Dermis blood vessel endothelial cell (primary cell): ENCODE data around the gene CDH13. TPM values are rescaled to one million over a fixed set of nuclear protein-coding genes. Genes with fewer than 3 reads are reported as not detected.

Experiments used
- DNase-seq: peaks from one replicate; pipeline ENCODE4 v3.0.0; 2010
- total RNA-seq: library from RNA; depleted of rRNA; stranded (reverse); fragments of >200 nt; gene quantifications from 2 replicates; pipeline ENCODE4 v1.2.3, GENCODE V29; 2014

CDH13 gene
- total RNA-seq, 1 donor from 2014 or later = 135 TPM

DNA sequence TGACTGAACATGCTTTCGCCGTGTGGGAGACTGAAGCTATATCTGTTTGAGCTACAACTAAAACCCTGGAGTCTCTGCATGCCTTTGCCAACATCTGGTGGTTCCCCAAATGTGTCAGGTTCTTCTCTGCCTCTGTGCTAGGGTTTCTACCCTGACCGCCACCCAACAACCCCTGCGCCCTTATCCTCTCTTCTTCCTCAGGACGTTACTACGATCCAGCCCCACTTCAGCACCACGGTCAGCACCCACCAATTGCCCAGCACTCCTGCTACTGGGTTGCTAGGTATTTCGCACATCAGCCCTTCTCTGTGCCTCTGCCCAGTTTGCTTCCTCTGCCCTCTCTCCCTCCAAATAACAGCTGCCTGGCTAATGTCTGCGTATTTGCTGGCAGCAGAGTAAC is 1074.7 kb downstream of the CDH13 start:
- DNase-seq = peak; percentile 60

DNA sequence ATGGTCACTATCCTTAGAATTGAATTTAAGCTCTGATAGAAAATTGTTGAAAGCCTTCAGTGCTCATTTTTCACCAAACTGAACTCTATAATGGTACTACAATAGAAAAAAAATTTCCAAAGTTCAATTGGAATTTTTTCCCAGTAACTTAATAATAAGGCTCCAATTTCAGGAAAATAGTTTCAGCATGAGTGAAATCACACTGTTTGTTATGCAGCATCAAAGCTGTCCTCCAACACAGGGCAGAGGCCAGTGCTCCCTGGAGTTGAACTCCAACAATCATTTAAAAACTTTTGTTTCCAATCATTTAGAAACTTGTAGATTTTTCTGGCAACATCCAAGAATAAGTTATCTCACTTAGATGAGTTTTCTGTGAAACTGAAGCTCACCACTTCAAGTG is 1077.9 kb downstream of the CDH13 start:
- DNase-seq = no peak

DNA sequence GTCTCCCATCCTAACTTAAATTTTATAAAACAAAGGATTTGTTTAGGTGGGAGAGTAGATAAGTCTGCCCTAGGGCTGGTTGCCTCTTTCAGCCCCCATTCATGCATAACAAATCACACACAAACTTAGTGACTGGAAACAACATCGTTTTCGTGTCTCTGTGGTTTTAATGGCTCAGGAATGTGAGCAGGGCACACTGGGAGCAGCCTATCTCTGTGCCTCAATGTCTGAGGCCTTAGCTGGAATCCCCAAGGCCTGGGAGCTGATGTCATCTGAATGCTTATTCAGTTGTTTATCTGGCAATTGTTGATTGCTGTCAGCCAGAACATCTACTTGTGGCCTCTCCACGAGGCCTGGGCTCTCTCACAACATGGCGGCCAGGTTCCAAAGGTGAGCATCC is 1079.1 kb downstream of the CDH13 start:
- DNase-seq = no peak

DNA sequence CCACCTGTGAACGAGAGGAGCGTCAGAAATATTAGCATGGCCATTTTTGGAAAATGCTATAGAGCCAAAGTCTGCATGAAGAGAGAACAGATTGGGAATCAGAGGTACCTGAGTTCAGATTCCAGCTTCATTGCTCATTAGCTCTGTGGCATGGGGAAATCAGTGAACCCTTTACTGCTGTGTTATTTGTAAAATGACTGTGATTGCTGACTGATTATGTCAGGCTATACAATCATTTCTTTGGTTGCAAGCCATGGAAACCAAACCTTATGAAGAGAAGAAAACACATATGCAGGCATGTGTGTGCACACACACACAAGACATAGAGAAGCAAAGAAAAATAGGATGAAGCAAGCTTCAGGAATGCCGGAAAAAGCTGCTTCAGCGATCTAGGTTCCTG is 1079.6 kb downstream of the CDH13 start:
- no peak for DNase-seq

DNA sequence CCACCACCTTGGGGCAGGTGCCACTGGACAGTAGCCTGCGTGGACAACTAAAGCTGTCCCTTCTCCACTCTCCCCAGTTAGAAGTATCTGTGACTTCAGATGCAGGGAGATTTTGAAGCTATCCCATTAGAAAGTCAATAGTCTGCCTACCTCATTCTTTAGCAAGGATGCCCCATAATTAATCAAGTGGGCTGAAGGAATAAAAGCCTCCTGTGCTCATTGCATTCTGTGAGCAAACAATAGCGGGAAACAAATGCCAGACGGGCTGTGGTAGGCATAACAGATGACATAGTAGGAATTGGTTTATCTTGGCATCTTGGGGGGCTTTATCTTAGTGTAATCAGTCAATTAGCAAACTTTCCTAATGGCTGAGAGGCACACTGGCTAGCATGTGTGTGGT is 1084.3 kb downstream of the CDH13 start:
- DNase-seq = no peak

DNA sequence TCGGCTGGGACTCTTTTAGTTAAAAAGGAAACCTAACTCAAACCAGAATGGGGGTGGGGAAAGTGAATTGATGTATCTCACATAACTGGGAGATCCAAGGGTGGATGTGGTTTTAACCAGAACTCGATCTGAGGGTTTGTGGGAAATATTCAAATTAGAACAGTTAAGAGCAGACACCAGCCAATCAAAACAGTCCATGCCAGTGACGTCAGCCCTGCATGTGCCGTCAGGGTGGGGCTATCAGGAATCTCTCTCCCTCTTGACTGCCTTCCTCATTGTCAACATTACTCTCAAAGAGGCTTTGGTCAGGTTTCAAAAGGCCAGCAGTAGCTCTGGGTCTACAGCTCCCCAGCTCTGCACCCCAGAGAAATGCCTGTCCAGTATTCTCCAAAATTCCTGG is 1086.8 kb downstream of the CDH13 start:
- no peak for DNase-seq

DNA sequence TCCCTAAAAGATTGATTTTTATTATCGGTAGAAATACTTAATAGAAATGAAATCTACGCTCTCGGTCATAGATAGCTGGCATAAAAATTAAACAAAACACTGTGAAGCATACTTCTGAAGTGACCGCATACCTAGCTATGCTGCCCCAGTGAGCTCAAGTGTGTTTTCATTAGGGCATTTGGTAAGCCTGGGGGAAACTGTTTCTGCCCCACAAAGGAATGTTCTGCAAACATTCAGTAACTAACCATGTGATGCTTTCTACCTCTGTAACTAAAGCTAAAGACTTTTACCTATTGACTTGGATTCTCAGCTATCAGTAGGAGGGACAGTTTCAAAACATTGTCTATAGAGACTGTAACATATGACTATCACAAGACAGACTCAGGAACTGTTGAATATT is 1087.5 kb downstream of the CDH13 start:
- DNase-seq = no peak

DNA sequence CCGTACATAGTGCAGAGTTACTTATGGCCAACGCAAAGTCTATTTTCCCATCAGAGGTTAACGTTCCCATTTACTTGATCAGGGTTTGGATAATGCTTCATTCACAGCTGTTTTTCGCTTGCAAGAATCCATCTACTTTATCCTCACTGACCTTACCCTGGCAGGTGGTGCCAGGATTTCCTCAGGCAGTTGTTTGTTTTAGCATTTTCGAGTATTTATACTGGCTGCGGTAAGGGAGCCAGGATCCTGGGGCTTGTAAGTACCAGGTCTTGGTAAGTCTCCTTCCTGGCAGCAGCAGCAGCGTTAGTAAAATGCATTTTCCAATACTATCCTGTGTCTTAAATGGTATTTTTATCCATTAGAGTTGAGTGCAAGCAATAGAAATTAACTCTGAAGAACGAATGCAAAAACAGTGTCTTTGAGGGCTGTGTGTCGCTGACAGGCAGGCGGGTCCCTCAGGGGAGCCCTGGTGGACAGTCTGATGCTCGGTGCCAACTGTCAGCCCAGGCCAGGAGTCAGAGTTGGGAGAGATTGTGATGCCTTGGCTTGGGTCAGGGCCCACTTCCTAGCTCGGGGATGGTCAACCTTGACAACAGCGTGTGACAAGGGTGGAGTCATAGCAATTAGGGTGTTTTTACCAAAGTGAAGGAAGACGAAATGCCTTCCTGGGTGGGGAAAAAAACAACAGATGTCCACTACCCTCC is 1088.6 kb downstream of the CDH13 start:
- DNase-seq = peak; percentile 37

DNA sequence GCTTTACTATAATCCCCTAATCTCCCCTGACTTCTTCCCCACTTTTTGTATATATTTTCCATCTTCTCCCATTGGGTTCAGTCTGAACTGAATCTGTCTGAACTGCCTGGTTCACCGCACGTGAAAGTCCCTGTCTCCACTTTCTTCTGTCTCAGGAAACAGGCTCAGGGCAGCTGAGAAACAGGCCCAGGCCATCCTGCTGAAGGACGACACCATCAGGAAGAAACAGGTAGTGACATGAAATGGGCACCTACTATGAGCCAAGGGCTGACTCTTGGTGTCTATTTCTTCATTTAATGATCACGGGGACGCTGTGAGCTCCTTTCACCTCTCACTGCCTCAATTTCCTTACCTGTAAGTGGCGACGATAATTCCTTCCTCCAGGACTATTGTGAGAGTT is 1090.5 kb downstream of the CDH13 start:
- DNase-seq = peak; percentile 26

DNA sequence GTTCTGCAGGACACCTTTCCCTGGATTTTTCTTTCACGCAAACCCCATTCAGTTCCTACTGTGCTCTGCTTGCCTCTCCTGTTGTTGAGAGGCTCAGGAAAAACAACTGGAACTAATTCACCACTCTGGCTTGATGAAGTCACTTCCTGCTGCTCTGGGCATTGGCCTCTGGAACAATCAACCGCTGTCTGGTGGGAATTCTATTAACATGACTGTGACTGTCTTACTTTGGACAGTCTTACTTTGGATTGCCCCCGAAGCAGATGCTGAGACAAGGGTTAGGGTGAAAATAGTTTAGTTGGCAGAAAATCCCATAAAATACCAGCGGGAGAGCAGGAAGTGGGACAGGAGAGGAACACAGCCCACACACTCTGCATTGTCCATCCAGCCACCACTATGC is 1091.0 kb downstream of the CDH13 start:
- DNase-seq = peak; percentile 81

DNA sequence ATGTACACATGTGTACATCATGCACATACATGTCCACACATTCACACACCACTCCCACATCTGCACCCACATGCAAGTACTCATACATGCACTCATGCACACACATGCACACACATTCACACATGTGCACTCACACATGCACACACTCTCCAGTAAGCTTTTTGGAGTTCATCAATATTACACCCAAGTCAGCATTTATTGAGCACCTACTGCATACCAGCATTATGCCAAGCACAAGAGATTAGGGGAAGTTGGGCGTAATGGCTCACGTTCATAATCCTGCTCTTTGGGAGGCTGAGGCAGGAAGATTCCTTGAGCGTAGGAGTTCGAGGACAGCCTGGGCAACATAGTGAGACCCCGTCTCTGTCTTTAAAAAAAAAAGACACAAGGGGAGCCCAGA is 1093.4 kb downstream of the CDH13 start:
- no peak for DNase-seq

DNA sequence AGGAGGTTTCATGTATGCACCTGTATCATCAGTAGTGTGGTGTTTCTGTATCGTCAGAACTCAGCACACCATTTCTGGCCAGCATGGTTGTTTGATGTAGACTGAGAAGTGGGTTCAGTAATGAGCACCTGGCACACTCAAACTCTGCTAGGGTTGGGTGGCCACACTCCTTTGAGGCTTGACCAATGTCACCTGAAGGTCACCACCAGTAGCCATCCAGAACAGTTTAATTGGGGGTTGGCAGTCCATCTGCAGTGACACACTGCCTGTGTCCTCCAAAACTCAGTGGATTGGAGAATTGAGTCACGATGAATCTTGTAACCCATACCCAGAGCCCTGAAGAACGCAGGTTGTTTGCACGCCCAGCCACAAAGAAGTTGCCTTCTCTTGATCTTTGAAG is 1094.2 kb downstream of the CDH13 start:
- DNase-seq = no peak

DNA sequence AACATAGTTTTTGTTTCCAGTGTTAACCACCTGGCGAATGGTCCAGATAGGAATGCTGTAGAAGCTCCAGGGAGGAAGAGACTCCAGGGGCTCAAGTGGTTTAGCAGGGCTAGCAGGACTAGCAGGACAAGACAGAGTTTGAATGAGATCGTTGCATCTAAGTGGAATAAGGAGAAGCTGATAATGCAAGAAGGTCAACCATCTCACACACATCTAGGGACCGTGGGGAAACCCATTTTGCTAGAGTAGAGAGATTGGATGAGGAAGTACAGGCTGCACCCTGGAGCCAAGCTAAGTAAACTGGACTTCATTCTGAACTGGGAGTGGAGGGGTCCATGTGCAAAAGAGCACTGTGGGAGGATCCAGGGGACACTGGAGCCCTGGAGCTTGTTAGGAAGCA is 1094.9 kb downstream of the CDH13 start:
- DNase-seq = no peak

DNA sequence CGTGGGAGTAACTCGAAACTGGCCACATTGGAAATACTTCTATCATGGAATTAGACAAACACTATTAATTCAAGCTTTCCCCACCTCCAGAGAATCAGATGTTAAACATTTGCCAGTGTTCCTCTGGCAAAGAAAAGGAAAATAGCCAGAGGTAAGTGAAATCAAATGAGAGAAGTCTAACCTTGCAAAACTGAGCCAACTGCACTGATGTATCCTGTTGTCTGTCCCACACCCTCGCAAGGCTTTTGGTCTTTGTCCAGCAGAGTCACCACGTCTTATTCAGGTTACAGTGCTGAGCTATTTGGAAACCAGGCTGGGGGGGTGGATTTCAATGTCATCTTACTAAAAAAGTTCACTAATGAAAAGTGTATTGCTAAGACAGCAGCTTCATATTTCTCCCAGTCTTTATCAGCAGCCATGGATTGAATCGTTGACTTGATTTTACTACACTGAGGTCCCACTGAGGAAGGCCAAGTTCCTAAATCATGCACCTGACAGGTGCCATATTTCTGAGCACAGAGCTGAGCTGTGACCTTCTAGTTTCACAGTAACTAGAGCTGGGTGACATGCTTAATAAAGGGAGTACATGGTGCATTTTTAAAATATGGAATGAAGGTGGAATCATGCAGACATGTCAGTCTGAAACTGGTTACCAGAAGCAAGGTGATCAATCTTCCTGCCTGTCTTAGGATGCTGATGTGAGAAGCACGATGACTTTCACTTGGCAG is 1095.9 kb downstream of the CDH13 start:
- DNase-seq = no peak

DNA sequence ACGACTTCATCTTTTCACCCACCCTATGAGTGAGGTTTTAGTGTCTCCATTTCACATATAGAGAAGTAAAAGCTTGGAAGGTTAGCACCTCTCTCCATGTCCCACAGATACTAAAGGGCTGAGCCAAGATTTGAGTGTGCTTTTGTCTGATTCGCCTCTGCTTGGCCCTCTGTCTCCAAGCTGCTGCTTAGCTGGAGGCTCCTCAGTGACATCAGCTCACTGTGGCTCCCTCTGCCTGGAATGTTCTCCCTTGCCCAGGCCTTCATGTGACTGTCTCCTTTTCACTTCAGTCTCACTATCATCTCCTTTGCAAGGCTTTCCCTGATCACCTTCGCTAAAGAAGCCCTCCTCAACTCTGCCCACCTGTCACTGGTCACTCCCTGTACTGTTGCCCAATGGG is 1096.5 kb downstream of the CDH13 start:
- DNase-seq = no peak

DNA sequence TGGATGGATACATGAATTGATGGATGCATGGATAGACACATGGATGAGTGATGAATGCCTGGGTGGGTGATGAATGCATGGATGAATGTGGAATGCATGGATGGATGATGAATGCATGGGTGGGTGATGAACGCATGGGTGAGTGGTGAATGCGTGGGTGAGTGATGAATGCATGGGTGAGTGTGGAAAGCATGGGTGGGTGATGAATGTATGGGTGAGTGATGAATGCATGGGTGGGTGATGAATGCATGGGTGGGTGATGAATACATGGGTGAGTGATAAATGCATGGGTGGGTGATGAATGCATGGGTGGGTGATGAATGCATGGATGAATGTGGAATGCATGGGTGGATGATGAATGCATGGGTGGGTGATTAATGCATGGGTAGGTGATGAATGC is 1097.1 kb downstream of the CDH13 start:
- DNase-seq = no peak

DNA sequence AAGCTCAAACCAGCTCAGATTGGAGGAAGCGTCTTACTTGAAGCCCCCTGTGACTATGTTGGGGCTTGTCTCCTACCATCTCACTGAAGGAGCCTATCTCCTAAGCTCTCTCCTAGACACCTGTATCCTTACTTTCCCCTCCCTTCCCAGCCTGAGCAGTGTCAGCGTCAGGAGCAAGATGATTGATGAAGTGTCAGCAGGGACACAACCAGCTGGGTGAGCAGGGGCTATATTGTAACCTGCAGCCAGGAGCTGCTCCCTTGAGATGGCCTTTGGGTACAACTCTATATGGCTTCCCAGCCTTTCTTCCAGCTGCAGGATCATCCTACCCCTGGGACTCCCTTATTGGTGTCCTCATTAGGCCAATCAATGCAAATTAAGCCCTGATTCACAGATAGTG is 1097.8 kb downstream of the CDH13 start:
- no peak for DNase-seq

DNA sequence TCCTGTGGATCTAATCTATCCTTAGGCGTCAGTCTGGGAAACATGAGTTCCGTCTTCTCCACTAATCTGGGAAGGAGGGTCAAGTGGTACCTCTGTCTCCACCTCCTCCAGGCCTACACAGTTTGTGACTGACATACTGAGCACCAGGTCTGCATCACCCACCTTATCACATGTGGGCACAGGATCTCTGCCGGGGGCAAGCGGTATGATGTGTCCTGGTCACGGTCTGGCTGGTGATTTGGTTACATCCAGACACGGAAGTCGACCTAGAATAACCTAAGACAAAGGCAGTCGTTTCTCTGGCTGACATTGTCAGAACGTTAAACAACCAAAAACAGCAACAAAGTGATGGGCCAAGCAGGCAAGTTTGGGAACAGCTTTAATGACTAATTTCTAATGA is 1098.5 kb downstream of the CDH13 start:
- DNase-seq = no peak

DNA sequence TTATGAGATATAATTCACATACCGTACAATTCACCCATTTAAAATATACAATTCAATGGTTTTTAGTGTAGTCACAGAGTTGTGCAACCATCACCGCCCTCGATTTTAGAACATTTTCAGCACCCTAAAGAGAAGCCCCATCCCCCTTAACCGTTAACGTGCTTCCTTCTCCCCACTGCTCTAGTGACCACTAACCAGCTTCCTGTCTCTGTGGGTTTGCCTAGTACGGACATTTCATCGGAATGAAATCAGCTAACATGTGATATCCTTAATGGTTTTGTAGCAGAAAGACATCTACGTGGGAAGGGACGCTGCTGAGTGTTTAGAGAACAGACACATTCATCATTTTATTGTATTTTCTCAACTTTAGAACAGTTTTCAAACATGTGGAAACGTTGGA is 1100.2 kb downstream of the CDH13 start:
- peak; percentile 45 for DNase-seq

DNA sequence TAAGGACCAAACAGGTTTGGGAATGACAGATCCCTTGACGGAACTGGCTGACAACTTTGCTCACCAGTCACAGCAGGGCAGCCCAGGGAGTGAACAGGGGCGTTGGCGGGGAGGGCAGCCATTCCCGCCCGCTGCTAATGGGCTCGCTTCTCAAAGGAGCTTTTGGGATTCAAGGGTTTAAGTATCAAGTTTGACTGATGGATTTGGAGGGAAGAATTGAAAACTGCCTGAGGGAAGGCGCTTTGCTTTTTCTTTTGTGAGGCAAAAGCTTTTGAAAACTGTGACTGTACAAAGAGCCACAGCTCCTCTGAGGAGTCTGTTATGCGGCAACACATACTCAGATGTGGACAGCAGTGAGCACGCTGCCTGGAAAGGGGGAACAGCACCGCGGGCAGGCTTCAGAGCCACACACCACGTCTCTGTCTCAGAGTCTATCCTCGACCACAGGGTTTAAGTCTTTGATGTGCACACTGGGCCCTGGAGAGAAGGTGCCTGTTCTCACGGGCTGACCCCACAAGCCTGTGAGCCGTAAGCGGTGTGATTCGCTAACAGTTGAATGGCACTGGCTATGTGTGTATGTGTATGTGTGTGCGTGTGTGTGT is 1101.1 kb downstream of the CDH13 start:
- no peak for DNase-seq

DNA sequence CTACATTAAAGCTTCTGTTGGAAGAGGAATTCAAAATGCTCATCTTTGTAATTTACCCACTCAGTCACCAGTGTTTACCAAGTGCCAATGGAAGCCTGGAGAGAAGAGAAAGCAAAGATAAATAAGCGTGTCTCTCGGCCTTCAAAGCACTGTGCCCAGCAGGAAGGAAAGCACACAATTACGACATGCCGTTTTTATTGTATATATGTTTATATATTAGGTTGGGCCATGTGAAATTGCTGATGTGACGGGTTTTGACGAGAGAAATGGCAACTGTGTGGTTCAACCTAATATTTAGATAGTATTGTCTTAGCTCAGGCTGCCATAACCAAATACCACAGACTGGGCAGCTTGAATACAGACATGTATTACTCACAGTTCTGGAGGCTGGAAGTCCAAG is 1101.7 kb downstream of the CDH13 start:
- DNase-seq = no peak

DNA sequence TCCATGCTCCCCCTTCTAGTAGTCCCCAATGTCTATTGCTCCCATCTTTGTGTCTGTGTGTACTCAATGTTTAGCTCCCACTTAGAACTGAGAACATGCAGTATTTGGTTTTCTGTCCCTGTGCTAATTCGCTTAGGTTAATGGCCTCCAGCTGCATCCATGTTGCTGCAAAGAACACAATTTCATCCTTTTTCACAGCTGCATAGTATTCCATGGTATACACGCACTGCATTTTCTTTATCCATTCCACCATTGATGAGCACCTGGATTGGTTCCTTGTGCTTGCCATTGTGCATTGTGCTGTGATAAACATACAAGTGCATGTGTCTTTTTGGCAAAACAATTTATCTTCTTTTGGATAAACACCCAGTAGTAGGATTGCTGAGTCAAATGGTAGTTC is 1104.0 kb downstream of the CDH13 start:
- DNase-seq = no peak

DNA sequence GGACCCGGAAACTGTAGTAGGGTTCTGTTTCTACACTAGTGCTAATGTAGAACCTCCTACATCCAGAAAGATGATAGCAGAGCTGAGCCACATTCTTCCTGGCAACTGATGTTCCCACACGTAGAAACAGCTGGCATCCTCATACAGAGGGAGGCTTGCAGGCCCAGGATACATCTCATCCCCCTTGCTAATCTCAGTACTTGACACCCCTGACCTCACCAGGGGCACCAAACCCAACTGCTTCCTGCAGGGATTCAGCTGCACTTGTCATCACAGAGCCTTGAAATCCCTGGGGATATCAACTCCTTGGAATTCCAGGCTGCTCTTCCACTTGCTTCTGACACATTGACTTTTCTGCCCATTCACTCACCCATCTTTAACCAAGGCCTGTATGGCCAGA is 1105.8 kb downstream of the CDH13 start:
- DNase-seq = no peak

DNA sequence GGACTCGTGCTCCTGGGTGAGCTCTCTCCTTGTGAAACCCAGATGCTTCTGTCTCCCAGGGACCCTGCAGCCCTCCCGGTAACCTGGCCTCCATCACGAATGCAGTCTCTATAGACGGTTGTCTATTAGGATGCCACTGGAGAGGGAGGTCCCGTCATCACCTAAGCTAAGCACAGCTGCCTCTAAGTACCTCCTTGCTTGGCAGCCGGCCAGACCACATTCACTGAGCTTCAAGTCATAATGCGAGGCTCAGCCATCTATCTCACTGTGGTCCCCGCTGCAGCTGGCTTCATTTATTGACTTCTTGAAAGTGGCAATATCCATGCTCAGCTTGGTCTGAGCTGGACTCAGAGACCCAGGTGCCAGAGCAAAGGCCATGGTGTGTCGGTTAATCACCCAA is 1106.5 kb downstream of the CDH13 start:
- DNase-seq = no peak
